Mesenchymal stem cell (in vitro differentiated cells and primary cell): ENCODE data around the gene SLAMF8.

Experiments used
- DNase-seq: peaks from one replicate; pipeline ENCODE4 v3.0.0-alpha.2; 2013
- H2AFZ ChIP-seq: one replicate; pipeline ENCODE4 v1.6.1; 2013; ENCODE audit warnings: low read depth, mild to moderate bottlenecking, control low read depth, inconsistent platforms, low read length, moderate library complexity
- H2AK5ac ChIP-seq: 2 replicates; pipeline ENCODE4 v1.6.1; 2013; ENCODE audit warnings: low read length, moderate library complexity, mild to moderate bottlenecking, inconsistent platforms; ENCODE audit not compliant: severe bottlenecking
- H2BK120ac ChIP-seq: one replicate; pipeline ENCODE4 v1.6.1; 2013; ENCODE audit warnings: low read depth, mild to moderate bottlenecking, inconsistent platforms, low read length, moderate library complexity
- H2BK12ac ChIP-seq, 2 experiments: one replicate each; pipeline ENCODE4 v1.6.1; 2013; ENCODE audit warnings: inconsistent platforms in 2 of 2, low read length in 2 of 2, mild to moderate bottlenecking in 2 of 2, moderate library complexity in 2 of 2, control low read depth in 1 of 2
- H2BK15ac ChIP-seq: one replicate; pipeline ENCODE4 v1.6.1; 2013; ENCODE audit warnings: mild to moderate bottlenecking, low read depth, inconsistent platforms; ENCODE audit not compliant: poor library complexity, severe bottlenecking
- H2BK5ac ChIP-seq: 2 replicates; pipeline ENCODE4 v1.6.1; 2013; ENCODE audit warnings: low read depth, mild to moderate bottlenecking, low read length, control low read depth, inconsistent platforms; ENCODE audit not compliant: poor library complexity, severe bottlenecking
- H3K14ac ChIP-seq, 2 experiments: one replicate each; pipeline ENCODE4 v1.6.1; 2013; ENCODE audit warnings: inconsistent platforms in 2 of 2, low read length in 2 of 2, control low read depth in 1 of 2, mild to moderate bottlenecking in 1 of 2, moderate library complexity in 1 of 2
- H3K18ac ChIP-seq, 2 experiments: one replicate each; pipeline ENCODE4 v1.6.1; 2013; ENCODE audit warnings: inconsistent platforms in 2 of 2, low read length in 2 of 2, control low read depth in 1 of 2, low read depth in 1 of 2, mild to moderate bottlenecking in 1 of 2
- H3K23ac ChIP-seq, 2 experiments: one replicate each; pipeline ENCODE4 v1.6.1; 2013; ENCODE audit warnings: inconsistent platforms in 2 of 2, low read length in 2 of 2, mild to moderate bottlenecking in 2 of 2, moderate library complexity in 2 of 2, control low read depth in 1 of 2
- H3K27ac ChIP-seq: 2 replicates; pipeline ENCODE4 v1.5.1; 2013; ENCODE audit warnings: mild to moderate bottlenecking, moderate library complexity, low read length, control low read depth, inconsistent platforms; ENCODE audit not compliant: poor library complexity, severe bottlenecking
- H3K27me3 ChIP-seq, 2 experiments: 2 replicates each; pipeline versions ENCODE4 v1.6.1 to v1.7.0; 2013; ENCODE audit warnings: low read length in 2 of 2, mild to moderate bottlenecking in 2 of 2, moderate library complexity in 2 of 2, control low read depth in 1 of 2, inconsistent platforms in 1 of 2; ENCODE audit not compliant: control insufficient read depth in 1 of 2, insufficient read depth in 1 of 2
- H3K36me3 ChIP-seq, 2 experiments: 2 replicates each; pipeline versions ENCODE4 v1.6.1 to v1.7.0; 2013; ENCODE audit warnings: low read length in 2 of 2, control low read depth in 1 of 2, inconsistent platforms in 1 of 2, low read depth in 1 of 2, mild to moderate bottlenecking in 1 of 2; ENCODE audit not compliant: insufficient read depth in 2 of 2, control insufficient read depth in 1 of 2
- H3K4ac ChIP-seq, 2 experiments: one replicate each; pipeline ENCODE4 v1.6.1; 2013; ENCODE audit warnings: inconsistent platforms in 2 of 2, low read length in 2 of 2, mild to moderate bottlenecking in 2 of 2, moderate library complexity in 2 of 2, control low read depth in 1 of 2, low read depth in 1 of 2
- H3K4me1 ChIP-seq: 2 replicates; pipeline ENCODE4 v1.6.1; 2013; ENCODE audit warnings: low read depth, low read length, control low read depth; ENCODE audit not compliant: control insufficient read depth, insufficient read depth
- H3K4me2 ChIP-seq: 2 replicates; pipeline ENCODE4 v1.6.1; 2013; ENCODE audit warnings: low read length, mild to moderate bottlenecking, inconsistent platforms; ENCODE audit not compliant: poor library complexity, severe bottlenecking
- H3K4me3 ChIP-seq, 2 experiments: 2 replicates each; pipeline versions ENCODE4 v1.5.1 to v1.7.0; 2013; ENCODE audit warnings: low read length in 2 of 2, mild to moderate bottlenecking in 2 of 2, control low read depth in 1 of 2, low read depth in 1 of 2; ENCODE audit not compliant: insufficient read depth in 1 of 2
- H3K79me1 ChIP-seq: replicated peaks from 2 replicates; pipeline ENCODE4 v1.6.1; 2013; ENCODE audit warnings: mild to moderate bottlenecking, control low read depth, low read length, inconsistent platforms; ENCODE audit not compliant: poor library complexity, severe bottlenecking
- H3K9ac ChIP-seq: 2 replicates; pipeline ENCODE4 v1.7.0; 2013; ENCODE audit warnings: mild to moderate bottlenecking, low read length, moderate library complexity
- H3K9me3 ChIP-seq: 2 replicates; pipeline ENCODE4 v1.7.0; 2013; ENCODE audit warnings: mild to moderate bottlenecking, low read length; ENCODE audit not compliant: control insufficient read depth
- H4K8ac ChIP-seq: one replicate; pipeline ENCODE4 v1.6.1; 2013; ENCODE audit warnings: inconsistent platforms, mild to moderate bottlenecking, low read length, moderate library complexity
- H4K91ac ChIP-seq: one replicate; pipeline ENCODE4 v1.6.1; 2013; ENCODE audit warnings: mild to moderate bottlenecking, low read length, inconsistent platforms
- WGBS: methylation state at CpG from one replicate; pipeline ENCODE4 v1.1.7; 2013; ENCODE audit warnings: mixed read lengths; 5-methylcytosine and 5-hydroxymethylcytosine counted together

SLAMF8 gene

DNA sequence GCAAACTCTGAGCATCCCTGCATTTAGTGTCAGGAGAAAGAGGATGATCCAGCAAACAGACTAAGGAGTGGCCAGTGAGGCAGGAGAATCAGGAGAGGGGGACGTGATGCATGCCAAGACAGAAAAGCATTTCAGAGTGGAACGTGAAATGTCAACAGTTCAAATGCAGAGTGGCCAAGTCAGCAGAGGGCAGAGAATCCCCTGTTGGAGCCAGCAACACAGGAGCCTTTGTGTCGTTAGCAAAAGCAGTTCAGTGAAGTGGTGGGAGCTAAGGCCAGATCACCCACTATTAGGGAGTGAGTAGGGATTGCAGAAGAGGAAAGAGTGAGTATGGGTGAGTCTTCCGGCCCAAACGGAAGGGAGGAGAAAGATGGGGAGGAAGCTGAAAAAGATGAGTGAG lies 31.1 kb upstream of the SLAMF8 start:
- Histone ChIP-seq H2BK120ac (no peak overlapping the region), H3K36me3 (no peaks in the 10 kb centered on the region), H2BK5ac (no peak overlapping the region), H2AK5ac (no peak overlapping the region), H3K23ac (no peak overlapping the region), H4K91ac (no peak overlapping the region), H3K4me2 (no peak overlapping the region), H3K27ac (no peak overlapping the region), H2BK12ac (no peak overlapping the region), H3K27me3 (peaks cover 41 to 53% of the 10 kb centered on the region in 2 experiments), H3K4me1 (peaks cover 4% of the 10 kb centered on the region), H4K8ac (no peak overlapping the region), H3K79me1 (no peaks in the 10 kb centered on the region), H3K14ac (no peak overlapping the region), H3K9me3 (no peaks in the 10 kb centered on the region), H3K4ac (no peak overlapping the region), H3K4me3 (no peak overlapping the region), H2BK15ac (no peak overlapping the region), H3K9ac (no peak overlapping the region), H3K18ac (no peak overlapping the region), H2AFZ (no peak overlapping the region)
- 59% methylated on average over 5 of the region's 5 CpGs for WGBS
- no peak for DNase-seq

DNA sequence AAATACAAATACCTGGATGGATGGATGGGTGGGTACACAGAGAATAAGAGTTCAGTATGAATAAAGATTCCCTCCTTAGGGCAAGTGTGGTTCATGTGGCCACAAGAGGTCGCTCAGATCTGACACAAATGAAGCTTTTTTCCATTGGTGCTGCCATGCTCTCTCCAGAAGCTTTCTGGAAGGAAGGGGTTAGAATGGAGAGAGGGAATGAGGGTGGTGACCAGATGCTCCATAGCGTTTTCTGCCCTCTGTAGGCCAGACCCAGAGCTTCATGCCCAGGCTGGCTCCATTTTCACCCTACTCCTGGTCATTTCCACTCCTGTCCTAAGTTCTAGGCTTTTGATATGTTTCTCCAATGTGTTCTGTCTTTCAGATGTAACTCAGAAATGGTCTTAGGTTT lies 27.8 kb upstream of the SLAMF8 start:
- Histone ChIP-seq H3K27me3 (peaks cover 21 to 29% of the 10 kb centered on the region in 2 experiments), H2AK5ac (no peak overlapping the region), H3K4me1 (peaks cover 4% of the 10 kb centered on the region), H4K8ac (no peak overlapping the region), H3K79me1 (no peaks in the 10 kb centered on the region), H3K4me3 (no peak overlapping the region), H3K4me2 (no peak overlapping the region), H2BK12ac (no peak overlapping the region), H3K9me3 (no peaks in the 10 kb centered on the region), H3K18ac (no peak overlapping the region), H4K91ac (no peak overlapping the region), H3K9ac (peak overlapping the region; percentile 51), H3K4ac (no peak overlapping the region), H3K36me3 (no peaks in the 10 kb centered on the region), H3K23ac (no peak overlapping the region), H3K27ac (peak overlapping the region; percentile 15), H2BK120ac (no peak overlapping the region), H2BK15ac (no peak overlapping the region), H2BK5ac (no peak overlapping the region), H2AFZ (no peak overlapping the region), H3K14ac (no peak overlapping the region)
- 0% methylated on average over 1 of the region's 2 CpGs for WGBS
- DNase-seq = peak; percentile 89

DNA sequence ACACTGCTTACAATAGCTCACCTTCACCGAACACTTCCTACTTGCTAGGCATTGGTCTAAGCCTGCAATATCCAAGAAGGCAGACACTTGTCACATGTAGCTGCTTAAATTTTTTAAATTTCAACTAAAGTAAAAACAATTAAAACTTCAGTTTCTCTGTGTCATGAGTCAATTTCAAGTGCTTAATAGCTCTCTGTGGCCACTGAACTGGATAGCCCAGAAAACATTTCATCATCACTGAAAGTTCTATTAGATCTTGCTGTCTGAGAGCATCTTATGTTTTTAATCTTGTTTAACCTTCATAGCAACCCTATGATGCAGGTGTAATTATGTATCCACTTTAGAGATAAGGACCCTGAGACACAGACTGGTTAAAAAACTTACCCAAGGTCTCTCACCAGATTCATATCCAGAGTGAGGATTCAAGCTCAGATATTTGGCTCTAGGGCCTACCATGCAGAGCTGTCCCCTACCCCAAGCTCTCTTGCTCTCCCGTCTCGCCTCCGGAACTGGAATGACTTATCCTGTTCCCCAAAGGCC lies 27.2 kb upstream of the SLAMF8 start:
- Histone ChIP-seq H3K14ac (no peak overlapping the region), H3K9ac (peak overlapping the region; percentile 51), H3K18ac (no peak overlapping the region), H4K91ac (no peak overlapping the region), H3K36me3 (no peaks in the 10 kb centered on the region), H3K4me3 (no peak overlapping the region), H2BK120ac (no peak overlapping the region), H3K4ac (no peak overlapping the region), H3K23ac (no peak overlapping the region), H3K27ac (peak overlapping the region; percentile 36), H2AFZ (no peak overlapping the region), H3K4me1 (peaks cover 4% of the 10 kb centered on the region), H4K8ac (no peak overlapping the region), H3K4me2 (no peak overlapping the region), H2AK5ac (no peak overlapping the region), H3K27me3 (peaks cover 20 to 29% of the 10 kb centered on the region in 2 experiments), H2BK5ac (no peak overlapping the region), H2BK12ac (no peak overlapping the region), H3K79me1 (no peaks in the 10 kb centered on the region), H2BK15ac (no peak overlapping the region), H3K9me3 (no peaks in the 10 kb centered on the region)
- 100% methylated on average over 4 of the region's 4 CpGs for WGBS
- DNase-seq = peak; percentile 12

DNA sequence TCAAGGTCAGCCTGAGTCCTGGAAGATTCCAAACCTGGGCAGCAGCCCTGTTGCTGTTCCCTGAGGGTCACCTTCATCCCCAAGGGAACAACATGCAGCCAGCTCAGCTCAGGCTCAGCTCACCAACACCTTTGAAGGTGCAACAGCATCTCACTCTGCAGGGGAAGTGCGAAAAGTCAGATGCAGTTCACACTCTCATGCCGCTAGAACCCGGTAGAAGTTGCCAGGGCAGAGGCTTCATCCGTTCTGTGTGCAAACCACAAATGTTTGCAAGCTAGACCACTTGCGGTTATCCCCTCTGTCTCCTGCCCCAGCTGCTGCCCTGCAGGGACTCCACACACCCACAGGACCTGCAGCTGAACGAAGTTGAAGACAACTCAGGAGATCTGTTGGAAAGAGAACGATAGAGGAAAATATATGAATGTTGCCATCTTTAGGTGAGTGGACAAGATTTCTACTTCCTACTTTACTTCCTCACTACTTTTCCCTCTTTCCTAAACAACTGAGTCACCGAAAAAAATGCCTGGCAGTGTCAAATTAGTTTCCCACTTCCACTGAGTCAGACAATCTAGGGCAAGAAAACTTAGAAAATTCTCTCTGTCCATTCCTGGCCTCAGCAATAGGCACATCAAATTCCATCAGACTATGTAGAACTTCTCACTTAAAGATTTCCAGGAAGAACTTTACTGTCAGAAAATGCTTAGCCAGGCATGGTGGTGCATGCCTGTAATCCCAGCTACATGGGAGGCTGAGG lies 26.3 kb upstream of the SLAMF8 start:
- no peak overlapping the region for H2BK15ac ChIP-seq
- no peaks in the 10 kb centered on the region for H3K36me3 ChIP-seq
- no peak overlapping the region for H4K91ac ChIP-seq
- H3K9me3 ChIP-seq = no peaks in the 10 kb centered on the region
- no peak overlapping the region for H3K23ac ChIP-seq
- peaks cover 15 to 21% of the 10 kb centered on the region in 2 experiments for H3K27me3 ChIP-seq
- no peak overlapping the region for H3K4me3 ChIP-seq
- no peak overlapping the region for H4K8ac ChIP-seq
- H2AK5ac ChIP-seq = no peak overlapping the region
- H3K4ac ChIP-seq = no peak overlapping the region
- H2BK5ac ChIP-seq = no peak overlapping the region
- DNase-seq = no peak
- no peak overlapping the region for H2BK12ac ChIP-seq
- H2BK120ac ChIP-seq = no peak overlapping the region
- no peak overlapping the region for H3K14ac ChIP-seq
- H3K18ac ChIP-seq = no peak overlapping the region
- H3K27ac ChIP-seq = no peak overlapping the region
- peaks cover 4% of the 10 kb centered on the region for H3K4me1 ChIP-seq
- WGBS = 84% methylated on average over 7 of the region's 8 CpGs
- H3K4me2 ChIP-seq = no peak overlapping the region
- no peak overlapping the region for H3K9ac ChIP-seq
- H2AFZ ChIP-seq = no peak overlapping the region
- H3K79me1 ChIP-seq = no peaks in the 10 kb centered on the region
